NCI-H748 treated with DMSO at 0.1 percent for 48 hours (cell line): ENCODE data around the gene ABCB8.
A peak's percentile ranks its signal among the peaks of the same experiment; 100 is the strongest.

Source experiments
- DNase-seq: peaks from one replicate; lab custom pipeline; 2025; lab: John Stamatoyannopoulos, UW

The ABCB8 gene

GRCh38 chr7:151074817-151075661 lies 46.8 kb downstream of the ABCB8 start:
- DNase-seq = no peak

- no peak for DNase-seq
Observed at GRCh38 chr7:151075662-151075971, 47.4 kb downstream of the ABCB8 start.

- no peak for DNase-seq
Observed at GRCh38 chr7:151075978-151076426, 47.8 kb downstream of the ABCB8 start.

GRCh38 chr7:151076863-151077704 lies 48.8 kb downstream of the ABCB8 start:
- DNase-seq = no peak

- DNase-seq = no peak
Observed at GRCh38 chr7:151077705-151078232, 49.5 kb downstream of the ABCB8 start.

- no peak for DNase-seq
Observed at GRCh38 chr7:151078233-151079040, 50.2 kb downstream of the ABCB8 start.

GRCh38 chr7:151079199-151079910 lies 51.1 kb downstream of the ABCB8 start:
- no peak for DNase-seq

- DNase-seq = peak; percentile 4
Observed at GRCh38 chr7:151080067-151080521, 51.8 kb downstream of the ABCB8 start.

- peak; percentile 80 for DNase-seq
Observed at GRCh38 chr7:151080522-151081169, 52.4 kb downstream of the ABCB8 start, which contains the start of gene FASTK. Gene FASTK (minus strand): TSS chr7:151080809. CDS start chr7:151080766, 43 bp downstream.

- peak; percentile 21 for DNase-seq
Observed at GRCh38 chr7:151081170-151082101, 53.2 kb downstream of the ABCB8 start.

GRCh38 chr7:151082141-151083070 lies 54.2 kb downstream of the ABCB8 start:
- DNase-seq = no peak

GRCh38 chr7:151083071-151083823 lies 55.0 kb downstream of the ABCB8 start, which contains the start of gene TMUB1:
Gene TMUB1 (minus strand): TSS chr7:151083493. CDS start chr7:151082563, 930 bp downstream.
- DNase-seq = peak; percentile 31

- DNase-seq = no peak
Observed at GRCh38 chr7:151083824-151084160, 55.5 kb downstream of the ABCB8 start.

GRCh38 chr7:151085329-151085690 lies 57.1 kb downstream of the ABCB8 start:
- no peak for DNase-seq

GRCh38 chr7:151085691-151086620 lies 57.7 kb downstream of the ABCB8 start, which contains the start of gene AGAP3:
Gene AGAP3 (plus strand): TSS chr7:151086475. CDS start chr7:151086742, 267 bp downstream.
- peak; percentile 63 for DNase-seq

GRCh38 chr7:151086802-151087244 lies 58.6 kb downstream of the ABCB8 start:
- DNase-seq = no peak
